ENCODE measurements around the gene LRRC56.
"Not testable (repeated sequence)": the region's sequence is repeated elsewhere in the genome, so short reads cannot be mapped to it uniquely, and the experiment has no call there.

LRRC56 gene

DNA sequence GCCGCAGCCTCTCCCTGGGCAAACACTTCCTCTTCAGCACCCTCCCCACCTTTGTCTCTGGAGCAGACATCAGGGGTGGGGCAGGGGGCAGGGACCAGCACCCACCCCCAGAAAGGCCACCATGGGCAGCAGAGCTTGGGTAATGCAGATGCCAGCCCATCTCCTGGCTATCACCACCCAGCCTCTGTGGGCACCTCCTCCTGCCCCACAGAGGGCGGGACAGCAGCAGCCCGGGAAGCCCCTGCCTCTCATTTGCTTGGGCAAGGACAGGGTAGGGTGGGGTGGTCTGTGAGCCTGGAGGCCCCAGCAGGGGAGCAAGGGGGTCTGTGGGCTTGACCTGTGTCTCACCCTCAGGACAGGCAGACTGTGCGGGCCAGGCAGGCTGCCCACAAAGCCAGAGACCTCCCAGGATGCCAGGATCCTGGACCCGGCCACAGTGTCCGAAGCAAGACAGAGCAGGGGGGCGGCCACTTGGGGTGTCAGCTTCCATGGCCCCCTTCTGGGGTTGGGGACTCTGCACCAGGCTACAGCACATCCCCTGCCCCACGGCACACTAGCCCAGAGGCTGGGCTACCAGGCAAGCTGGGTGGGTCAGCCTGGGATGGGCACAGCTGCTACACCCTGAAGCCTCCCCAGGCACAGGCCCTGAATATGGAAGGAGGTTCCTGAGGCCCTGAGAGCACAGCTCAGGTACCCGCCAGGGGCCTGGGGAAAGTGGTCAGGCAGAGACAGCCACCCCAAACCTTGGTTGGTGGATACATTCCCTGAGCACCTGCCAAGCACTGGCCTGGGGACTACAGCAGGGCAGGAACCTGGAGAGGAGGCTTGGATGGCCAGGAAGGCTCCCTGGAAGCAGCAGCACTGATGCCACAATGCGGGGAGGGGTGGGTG lies 34.8 kb upstream of the LRRC56 start:
- DNase-seq: no peak

DNA sequence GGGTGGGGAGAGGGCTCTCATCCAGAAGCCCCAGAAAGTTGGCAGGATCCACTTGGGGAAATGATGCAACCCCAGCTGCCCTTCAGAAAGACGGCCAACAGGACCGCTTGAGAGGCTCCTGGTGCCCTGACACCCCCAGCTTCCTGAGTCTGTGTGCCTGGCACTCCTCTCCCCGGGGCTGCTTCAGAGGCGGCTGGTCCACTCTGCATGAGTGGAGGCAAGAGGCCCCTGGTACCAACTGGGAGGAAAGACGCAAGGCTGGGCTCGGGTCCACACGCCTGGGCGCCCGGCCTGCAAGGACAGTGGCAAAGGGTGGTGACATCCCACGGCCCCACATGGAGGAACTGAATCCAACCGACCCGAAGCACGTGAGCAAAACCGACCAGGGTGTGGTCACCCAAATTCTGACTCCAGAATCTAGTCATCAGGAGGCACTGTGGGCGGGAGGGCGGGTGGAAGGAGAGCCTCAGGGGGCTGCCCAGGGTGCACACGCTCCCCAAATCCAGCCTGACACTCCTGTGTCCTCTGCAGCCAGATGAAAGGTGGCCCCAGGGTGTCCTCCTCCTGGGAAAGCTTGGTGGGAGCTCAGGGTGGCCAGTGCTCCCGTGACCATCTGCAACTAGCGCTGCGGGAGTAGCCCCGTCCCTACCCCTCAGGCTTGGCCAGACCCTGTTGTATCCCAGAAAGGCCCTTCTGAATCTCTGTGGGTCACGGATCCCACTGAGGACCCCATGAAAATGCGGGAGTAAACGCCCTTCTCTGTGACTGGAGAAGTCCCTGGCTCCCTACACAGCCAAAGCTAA lies 33.9 kb upstream of the LRRC56 start:
- no peak for DNase-seq

DNA sequence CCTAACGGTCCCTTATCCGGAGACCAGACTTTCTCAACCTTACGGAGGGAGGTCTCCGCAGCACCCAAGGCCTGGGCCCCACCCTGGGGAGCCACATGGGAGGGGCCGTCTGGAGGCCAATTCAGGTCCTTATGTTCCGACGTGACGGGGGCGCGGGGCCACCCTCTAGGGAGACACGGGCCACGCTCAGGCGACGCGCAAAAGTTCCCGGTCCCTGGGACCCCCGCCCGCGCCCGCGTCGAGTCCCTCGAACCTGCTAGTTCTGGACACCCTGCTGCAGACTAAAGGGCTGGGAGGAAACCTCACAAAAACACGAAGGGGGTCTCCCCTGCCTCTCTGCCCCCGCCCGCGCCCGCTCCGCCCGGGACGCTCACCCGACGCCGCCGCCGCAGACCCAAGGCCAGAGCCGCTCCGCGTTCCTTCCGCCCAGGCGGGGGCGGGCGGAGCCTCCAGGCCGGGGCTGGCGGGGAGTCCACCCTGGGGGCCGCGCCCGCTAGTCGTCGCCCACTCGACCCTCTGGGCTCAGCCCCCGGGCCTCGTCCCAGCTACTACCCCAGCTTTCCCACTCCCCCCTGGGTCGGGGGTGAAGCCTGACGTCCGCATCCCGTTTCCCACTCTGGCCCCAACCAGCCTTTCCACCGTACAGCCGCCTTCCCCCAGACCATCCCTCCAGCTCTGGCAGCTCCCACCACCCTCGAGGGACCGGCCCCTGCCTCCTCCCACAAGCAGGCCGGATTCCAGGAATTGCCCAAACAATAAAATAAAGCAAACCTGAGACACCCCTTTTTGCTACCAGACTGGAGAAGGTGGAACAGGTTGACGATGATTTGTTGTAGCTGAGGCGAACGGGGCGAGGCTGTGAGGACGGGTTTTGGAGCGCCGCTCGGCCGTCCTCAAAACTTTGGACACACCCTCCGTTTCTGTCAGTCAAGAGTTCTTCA lies 33.0 kb upstream of the LRRC56 start:
- DNase-seq: no peak

DNA sequence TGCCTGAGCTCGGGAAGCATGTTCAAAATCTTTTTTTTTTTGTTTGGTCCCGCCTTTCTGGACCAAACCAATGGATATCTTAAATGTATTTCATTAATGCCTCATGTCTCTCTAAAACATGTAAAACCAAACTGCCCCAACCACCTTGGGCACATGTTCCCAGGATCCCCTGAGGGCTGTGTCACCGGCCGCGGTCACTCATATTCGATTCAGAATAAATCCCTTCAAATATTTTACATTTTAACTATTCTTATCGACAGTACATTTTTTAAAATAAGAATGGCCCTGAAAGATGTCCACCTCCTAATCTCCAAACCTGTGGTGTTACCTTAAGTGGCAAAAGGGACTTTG lies 32.4 kb upstream of the LRRC56 start:
- no peak for DNase-seq

- peak; percentile 62 for DNase-seq
Observed at GRCh38 chr11:506238-506994, 30.9 kb upstream of the LRRC56 start.

GRCh38 chr11:506995-507726 lies 30.2 kb upstream of the LRRC56 start, which contains the start of gene RNH1:
Gene RNH1 (minus strand): TSS chr11:507242. CDS start chr11:502162, 5,080 bp downstream.
- peak; percentile 30 for DNase-seq

DNA sequence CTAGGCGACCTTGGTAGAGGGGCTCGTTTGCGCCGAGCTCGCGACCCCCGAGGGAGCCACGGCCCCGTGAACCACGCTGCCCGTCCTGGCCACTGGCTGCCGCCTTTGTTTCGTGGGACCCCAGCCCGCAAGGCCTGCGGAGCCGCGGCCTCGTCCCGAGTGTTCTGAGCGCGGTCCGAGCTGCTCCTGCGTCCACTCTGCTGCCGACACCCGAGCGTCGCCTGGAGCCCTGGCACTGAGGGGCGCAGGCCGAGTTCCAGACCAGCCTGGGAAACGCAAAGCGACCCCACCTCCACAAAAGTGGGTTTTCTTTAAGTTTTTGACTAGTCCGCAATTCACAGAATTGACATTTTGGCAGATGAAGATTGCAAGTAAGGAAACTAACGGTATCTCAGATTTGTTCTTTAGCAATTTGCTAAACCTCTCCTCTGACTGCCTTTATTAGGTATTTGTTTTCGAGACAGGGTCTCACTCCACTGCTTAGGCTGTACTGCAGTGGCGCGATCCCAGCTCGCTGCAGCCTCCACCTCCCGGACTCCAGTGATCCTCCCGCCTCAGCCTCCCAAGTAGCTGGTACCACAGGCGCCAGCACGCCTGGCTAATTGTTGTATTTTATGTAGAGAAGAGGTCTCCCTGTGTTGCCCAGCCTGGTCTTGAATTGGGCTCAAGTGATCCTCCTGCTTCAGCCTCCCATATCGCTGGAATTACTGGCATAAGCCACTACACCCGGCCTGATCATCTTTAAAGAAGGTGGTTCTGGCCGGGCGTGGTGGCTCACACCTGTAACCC lies 29.4 kb upstream of the LRRC56 start:
- no peak for DNase-seq

DNA sequence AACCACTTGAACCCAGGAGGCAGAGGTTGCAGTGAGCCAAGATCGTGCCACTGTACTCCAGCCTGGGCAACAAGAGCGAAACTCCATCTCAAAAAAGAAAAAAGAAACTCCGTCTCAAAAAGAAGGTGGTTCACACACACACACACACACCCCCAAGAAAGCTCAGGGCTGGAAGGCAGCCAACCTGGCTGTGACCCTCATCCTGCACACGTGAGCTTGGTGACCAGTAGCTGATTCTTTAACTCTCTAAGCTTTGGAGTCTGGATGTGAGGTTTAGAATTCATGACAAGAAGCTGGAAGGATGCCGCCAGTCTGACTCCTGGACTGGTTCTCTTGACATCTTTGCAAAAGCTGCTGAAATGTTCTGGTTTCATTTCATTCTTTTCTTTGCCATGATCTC lies 28.4 kb upstream of the LRRC56 start:
- no peak for DNase-seq

DNA sequence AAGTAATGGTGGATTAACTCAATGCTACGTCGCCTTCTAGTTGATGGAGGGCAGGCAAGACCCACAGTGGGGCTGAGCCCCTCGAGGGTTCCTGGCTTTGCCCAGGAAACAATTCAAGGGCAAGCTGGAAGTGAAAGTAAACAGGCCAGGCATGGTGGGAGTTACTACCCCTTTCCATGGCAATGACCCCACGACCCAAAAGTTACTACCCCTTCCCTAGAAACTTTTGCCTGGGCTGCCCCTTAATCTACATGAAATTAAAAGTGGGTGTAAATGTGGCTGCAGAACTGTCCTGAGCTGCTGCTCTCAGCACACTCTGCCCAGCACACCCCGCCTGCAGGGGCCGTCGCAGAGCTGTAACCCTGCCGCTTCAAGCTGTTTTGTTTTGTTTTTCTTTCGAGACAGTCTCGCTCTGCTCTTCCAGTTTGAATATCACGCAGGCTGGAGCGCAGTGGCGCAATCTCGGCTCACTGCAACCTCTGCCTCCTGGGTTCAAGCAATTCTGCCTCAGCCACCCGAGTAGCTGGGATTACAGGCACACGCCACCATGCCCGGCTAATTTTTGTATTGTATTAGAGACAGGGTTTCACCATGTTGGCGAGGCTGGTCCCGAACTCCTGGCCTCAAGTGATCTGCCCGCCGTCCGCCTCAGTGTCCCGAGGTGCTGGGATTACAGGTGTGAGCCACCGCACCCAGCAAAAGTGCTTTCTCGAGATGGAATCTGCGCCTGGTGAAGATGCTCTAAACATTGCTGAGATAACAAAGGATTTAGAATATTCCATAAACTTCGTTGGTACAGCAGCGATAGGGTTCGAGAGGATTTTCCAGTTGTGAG lies 24.3 kb upstream of the LRRC56 start:
- DNase-seq: no peak

GRCh38 chr11:514606-515005 lies 22.7 kb upstream of the LRRC56 start:
- no peak for DNase-seq

DNA sequence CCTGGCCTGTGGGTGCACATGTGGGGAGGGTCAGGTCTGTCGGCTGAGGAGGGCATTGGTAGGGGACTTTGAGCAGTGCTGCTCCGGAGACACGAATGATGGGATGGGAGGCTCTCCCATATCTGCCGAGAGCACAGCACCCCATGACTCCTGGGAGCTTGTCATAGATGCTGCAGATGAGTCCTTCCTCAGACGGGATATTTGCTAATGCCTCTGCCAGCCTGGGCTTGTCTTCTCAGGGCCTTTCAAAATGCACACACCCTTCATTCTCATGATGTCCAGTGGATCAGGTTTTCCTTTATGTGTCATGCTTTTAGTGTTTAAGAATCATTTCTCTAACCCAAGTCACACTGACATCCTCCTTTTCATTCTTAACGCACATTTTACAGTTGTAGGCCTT lies 22.2 kb upstream of the LRRC56 start:
- DNase-seq: no peak

GRCh38 chr11:516400-516799 lies 20.9 kb upstream of the LRRC56 start:
- DNase-seq: no peak

- not testable (repeated sequence) for DNase-seq
Observed at GRCh38 chr11:516918-517685, 20.2 kb upstream of the LRRC56 start.

GRCh38 chr11:518463-519202 lies 18.7 kb upstream of the LRRC56 start:
- peak; percentile 45 for DNase-seq

GRCh38 chr11:520428-521176 lies 16.7 kb upstream of the LRRC56 start:
- DNase-seq: no peak

GRCh38 chr11:521177-521688 lies 16.1 kb upstream of the LRRC56 start:
- DNase-seq: no peak

- no peak for DNase-seq
Observed at GRCh38 chr11:526192-526591, 11.1 kb upstream of the LRRC56 start.
